ENCODE measurements around the gene URAD. TPM values are rescaled to one million over a fixed set of nuclear protein-coding genes. Genes with fewer than 3 reads are reported as not detected.
A peak's percentile ranks its signal among the peaks of the same experiment; 100 is the strongest.

The URAD gene
- total RNA-seq, 4 donors from 2014 or later: 124 to 265 (median 168) TPM

GRCh38 chr13:27978301-27978968 lies 10.1 kb downstream of the URAD start:
- H3K27ac ChIP-seq: peak overlapping the region; percentile 84 to 97 (median 92)
- H3K27me3 ChIP-seq: peaks cover 97% of the 10 kb centered on the region

GRCh38 chr13:27977476-27978300 lies 10.8 kb downstream of the URAD start:
- intact Hi-C loops (cut with DNase I; ENCODE audit: low total_unique reads) (no loop called here), in situ Hi-C loops (cut with MboI; ENCODE audit: low pct_ligation_motif_present in 1 of 4, low pct_unique_long_range_greater_than_20kb in 1 of 4, low sequenced_read_pairs in 3 of 4) (loop anchor here (10.0 to 25.0 kb wide), 4 partner anchors 440 to 1023 kb away; no protein-coding TSS in a partner anchor)
- 3 to 4% methylated on average over 9 to 61 of the region's 80 CpGs for WGBS, 2 donors (ENCODE audit: low coverage in 1 of 2)
- peak overlapping the region; percentile 84 to 97 (median 92) for H3K27ac ChIP-seq
- TF ChIP-seq EP300 (IDR thresholded peaks at IDR 0.05; ENCODE audit: low read depth) (no peak), POLR2AphosphoS5 (IDR thresholded peaks at IDR 0.05) (peak in 1 of 3 donors; percentile 27), POLR2A (IDR thresholded peaks at IDR 0.05) (no peak), CTCF (IDR thresholded peaks at IDR 0.05) (peak in 1 of 5 experiments; percentile 22)
- H3K36me3 ChIP-seq: no peaks in the 10 kb centered on the region
- no peaks in the 10 kb centered on the region for H3K9me3 ChIP-seq
- H3K4me1 ChIP-seq: peaks cover under 1 to 44% (median 19%) of the 10 kb centered on the region in 4 donors
- peak overlapping the region; percentile 24 to 61 (median 60) for H3K4me3 ChIP-seq
- peaks cover 92% of the 10 kb centered on the region for H3K27me3 ChIP-seq
- no peak for DNase-seq

More at GRCh38 chr13:27978301-27978968, 10.1 kb downstream of the URAD start:
- in situ Hi-C loops (cut with MboI; ENCODE audit: low pct_ligation_motif_present in 1 of 4, low pct_unique_long_range_greater_than_20kb in 1 of 4, low sequenced_read_pairs in 3 of 4): loop anchor here (10.0 to 25.0 kb wide), 4 partner anchors 441 to 1024 kb away; no protein-coding TSS in a partner anchor
- TF ChIP-seq POLR2A (IDR thresholded peaks at IDR 0.05): peak; percentile 69
- no peak for TF ChIP-seq EP300 (IDR thresholded peaks at IDR 0.05; ENCODE audit: low read depth)
- TF ChIP-seq POLR2AphosphoS5 (IDR thresholded peaks at IDR 0.05): peak in 2 of 3 donors; percentile 50 to 57
- Histone ChIP-seq H3K36me3 (no peaks in the 10 kb centered on the region), H3K9me3 (no peaks in the 10 kb centered on the region), H3K4me1 (peaks cover 0 to 42% (median 17%) of the 10 kb centered on the region in 4 donors), H3K4me3 (peak overlapping the region; percentile 24 to 61 (median 60))
- intact Hi-C loops (cut with DNase I; ENCODE audit: low total_unique reads): no loop called here
- 0 to 6% methylated on average over 2 to 32 of the region's 65 CpGs for WGBS, 2 donors (ENCODE audit: low coverage in 1 of 2)
- peak; percentile 82 for DNase-seq

- Histone ChIP-seq H3K27me3 (peaks cover 92% of the 10 kb centered on the region), H3K4me1 (peaks cover 4 to 53% (median 25%) of the 10 kb centered on the region in 4 donors), H3K27ac (peak overlapping the region; percentile 84 to 97 (median 92)), H3K9me3 (no peaks in the 10 kb centered on the region), H3K36me3 (no peaks in the 10 kb centered on the region), H3K4me3 (peak overlapping the region; percentile 15 to 61 (median 60))
- intact Hi-C loops (cut with DNase I; ENCODE audit: low total_unique reads) (no loop called here), in situ Hi-C loops (cut with MboI; ENCODE audit: low pct_ligation_motif_present in 1 of 4, low pct_unique_long_range_greater_than_20kb in 1 of 4, low sequenced_read_pairs in 3 of 4) (loop anchor here (10.0 to 25.0 kb wide), 4 partner anchors 439 to 1022 kb away; no protein-coding TSS in a partner anchor)
- DNase-seq: no peak
- TF ChIP-seq POLR2A (IDR thresholded peaks at IDR 0.05): no peak
- peak in 1 of 3 donors; percentile 13 for TF ChIP-seq POLR2AphosphoS5 (IDR thresholded peaks at IDR 0.05)
- 13 to 38% methylated on average over 3 to 12 of the region's 12 CpGs for WGBS, 2 donors (ENCODE audit: low coverage in 1 of 2)
These were observed 12.0 kb downstream of the URAD start for GRCh38 chr13:27976362-27977091.

- in situ Hi-C loops (cut with MboI; ENCODE audit: low pct_ligation_motif_present in 1 of 4, low pct_unique_long_range_greater_than_20kb in 1 of 4, low sequenced_read_pairs in 3 of 4) (loop anchor here (10.0 to 25.0 kb wide), 4 partner anchors 438 to 1021 kb away; no protein-coding TSS in a partner anchor), intact Hi-C loops (cut with DNase I; ENCODE audit: low total_unique reads) (no loop called here)
- 3 to 8% methylated on average over 3 to 51 of the region's 51 CpGs for WGBS, 2 donors (ENCODE audit: low coverage in 1 of 2)
- Histone ChIP-seq H3K4me1 (peaks cover 4 to 56% (median 26%) of the 10 kb centered on the region in 4 donors), H3K36me3 (no peaks in the 10 kb centered on the region), H3K9me3 (no peaks in the 10 kb centered on the region), H3K27ac (peak overlapping the region; percentile 84 to 97 (median 92)), H3K4me3 (peak overlapping the region; percentile 15 to 61 (median 60)), H3K27me3 (peaks cover 92% of the 10 kb centered on the region)
- DNase-seq: peak; percentile 58
- TF ChIP-seq POLR2AphosphoS5 (IDR thresholded peaks at IDR 0.05) (peak in 2 of 3 donors; percentile 39 to 64), POLR2A (IDR thresholded peaks at IDR 0.05) (peak; percentile 53), EP300 (IDR thresholded peaks at IDR 0.05; ENCODE audit: low read depth) (no peak)
These were observed 12.7 kb downstream of the URAD start for GRCh38 chr13:27975564-27976361.

Data from transverse colon (tissue), 4 donors.